Stimulated activated CD4-positive, alpha-beta T cell treated with anti-CD3 and anti-CD28 coated beads, Interleukin-1b, Interleukin-23, amount 100 ng/mL, for 4 hours (primary cell): ENCODE measurements around the gene HAUS3.
"Not testable (repeated sequence)": the region's sequence is repeated elsewhere in the genome, so short reads cannot be mapped to it uniquely, and the experiment has no call there.

Experiments
- DNase-seq, 2 donors: peaks; one replicate each; pipeline ENCODE4 v3.0.0-alpha.2; 2020; ENCODE audit warnings: low read depth in 2 of 2

Gene HAUS3

GRCh38 chr4:2251795-2252529, 10.0 kb upstream of the HAUS3 start:
- no peak for DNase-seq

- DNase-seq = no peak
Measured at GRCh38 chr4:2251073-2251794, 9.3 kb upstream of the HAUS3 start.

- no peak for DNase-seq
Measured at GRCh38 chr4:2250357-2251072, 8.6 kb upstream of the HAUS3 start.

- DNase-seq = no peak
Measured at GRCh38 chr4:2249526-2250356, 7.8 kb upstream of the HAUS3 start.

GRCh38 chr4:2248821-2249261, 6.9 kb upstream of the HAUS3 start:
- no peak for DNase-seq

GRCh38 chr4:2248044-2248780, 6.3 kb upstream of the HAUS3 start:
- no peak for DNase-seq

- DNase-seq = no peak
Measured at GRCh38 chr4:2247128-2248043, 5.5 kb upstream of the HAUS3 start.

- DNase-seq = no peak
Measured at GRCh38 chr4:2246384-2247127, 4.6 kb upstream of the HAUS3 start.

GRCh38 chr4:2245787-2246275, 3.9 kb upstream of the HAUS3 start:
- DNase-seq = no peak

GRCh38 chr4:2245057-2245786, 3.3 kb upstream of the HAUS3 start:
- no peak for DNase-seq

- DNase-seq = no peak
Measured at GRCh38 chr4:2243681-2244380, 1.9 kb upstream of the HAUS3 start.

GRCh38 chr4:2241003-2241402, 918 bp downstream of the HAUS3 start:
- no peak for DNase-seq

GRCh38 chr4:2236944-2237666, 4.8 kb downstream of the HAUS3 start:
- DNase-seq = no peak

- no peak for DNase-seq
Measured at GRCh38 chr4:2231082-2231481, 10.8 kb downstream of the HAUS3 start.

- no peak for DNase-seq
Measured at GRCh38 chr4:2226261-2226660, 15.7 kb downstream of the HAUS3 start.

- no peak for DNase-seq
Measured at GRCh38 chr4:2222838-2223237, 19.1 kb downstream of the HAUS3 start.

- DNase-seq = not testable (repeated sequence)
Measured at GRCh38 chr4:2221378-2221777, 20.5 kb downstream of the HAUS3 start.
